HG03175 (cell line): Measurements from ENCODE around the gene ATAD3B.
"Not testable (repeated sequence)": the region's sequence is repeated elsewhere in the genome, so short reads cannot be mapped to it uniquely, and the experiment has no call there.

ENCODE experiments used
- ATAC-seq: cut with Tn5 transposase; IDR thresholded peaks from one replicate; pipeline ENCODE4 v1.9.1; 2021; ENCODE audit warnings: mild to moderate bottlenecking, moderate library complexity; ENCODE audit not compliant: unreplicated experiment

ATAD3B gene

GRCh38 chr1:1471389-1472052 lies at the start of gene ATAD3B:
Gene ATAD3B, plus strand, starts transcription at chr1:1471765. Its CDS starts 120 bp downstream, at chr1:1471885.
- peak; percentile 89 for ATAC-seq

GRCh38 chr1:1421907-1422464 lies 49.6 kb upstream of the ATAD3B start:
- no peak for ATAC-seq

- no peak for ATAC-seq
Measured at GRCh38 chr1:1422465-1423244, 48.9 kb upstream of the ATAD3B start.

- no peak for ATAC-seq
Measured at GRCh38 chr1:1423245-1423597, 48.3 kb upstream of the ATAD3B start.

GRCh38 chr1:1424707-1425106 lies 46.9 kb upstream of the ATAD3B start:
- no peak for ATAC-seq

- no peak for ATAC-seq
Measured at GRCh38 chr1:1425426-1425752, 46.2 kb upstream of the ATAD3B start.

GRCh38 chr1:1425753-1426495 lies 45.6 kb upstream of the ATAD3B start:
- no peak for ATAC-seq

GRCh38 chr1:1426496-1427105 lies 45.0 kb upstream of the ATAD3B start:
- no peak for ATAC-seq

- ATAC-seq = no peak
Measured at GRCh38 chr1:1427106-1427819, 44.3 kb upstream of the ATAD3B start.

GRCh38 chr1:1427820-1428148 lies 43.8 kb upstream of the ATAD3B start:
- ATAC-seq = no peak

- ATAC-seq = no peak
Measured at GRCh38 chr1:1428174-1428573, 43.4 kb upstream of the ATAD3B start.

GRCh38 chr1:1428967-1429366 lies 42.6 kb upstream of the ATAD3B start:
- ATAC-seq = not testable (repeated sequence)

- no peak for ATAC-seq
Measured at GRCh38 chr1:1429671-1430073, 41.9 kb upstream of the ATAD3B start.

- ATAC-seq = no peak
Measured at GRCh38 chr1:1430114-1430982, 41.2 kb upstream of the ATAD3B start.

GRCh38 chr1:1430992-1431844 lies 40.3 kb upstream of the ATAD3B start:
- ATAC-seq = no peak

- no peak for ATAC-seq
Measured at GRCh38 chr1:1431845-1432273, 39.7 kb upstream of the ATAD3B start.

GRCh38 chr1:1432274-1432950 lies 39.2 kb upstream of the ATAD3B start:
- ATAC-seq = no peak
